SU-DHL-6 (cell line): ENCODE data around the gene RNF38.

ENCODE experiments used
- CTCF ChIP-seq: fragments of 200-600 bp; sonication (generic); IDR thresholded peaks from one replicate; pipeline ENCODE4 v1.5.1; 2017; ENCODE audit warnings: antibody characterized with exemption, mild to moderate bottlenecking, low read length, moderate library complexity; ENCODE audit not compliant: insufficient read depth, poor library complexity, severe bottlenecking
- EZH2phosphoT487 ChIP-seq: fragments of 200-600 bp; sonication (generic), shearing (Covaris generic); conservative IDR thresholded peaks from 2 replicates; pipeline ENCODE4 v1.6.1; 2018; ENCODE audit warnings: mild to moderate bottlenecking, antibody characterized with exemption, low read length, moderate library complexity, mixed read lengths

- TF ChIP-seq EZH2phosphoT487 (no peak), CTCF (no peak)
Measured at GRCh38 chr9:36345103-36345846, 54.8 kb downstream of the RNF38 start.
